ENCODE measurements around the gene ZNF75A.
"Not testable (repeated sequence)": the region's sequence is repeated elsewhere in the genome, so short reads cannot be mapped to it uniquely, and the experiment has no call there.

The ZNF75A gene

GRCh38 chr16:3305109-3306068 is at the start of gene ZNF75A, which contains the start of gene TIGD7:
ZNF75A (plus strand) TSS chr16:3305497; CDS start chr16:3308429, 2,932 bp downstream.
TIGD7 (minus strand) TSS chr16:3305430; CDS start chr16:3300614, 4,816 bp downstream.
- peak; percentile 93 for DNase-seq

- no peak for DNase-seq
Measured at GRCh38 chr16:3256146-3256865, 49.0 kb upstream of the ZNF75A start, which contains the start of gene MEFV. MEFV (minus strand) TSS chr16:3256633; CDS start chr16:3256587, 46 bp downstream.

- no peak for DNase-seq
Measured at GRCh38 chr16:3256866-3257465, 48.3 kb upstream of the ZNF75A start.

- no peak for DNase-seq
Measured at GRCh38 chr16:3259836-3260235, 45.5 kb upstream of the ZNF75A start.

GRCh38 chr16:3262517-3262916 is 42.8 kb upstream of the ZNF75A start:
- DNase-seq = no peak

- DNase-seq = peak; percentile 99
Measured at GRCh38 chr16:3264137-3265036, 40.9 kb upstream of the ZNF75A start.

GRCh38 chr16:3266873-3267537 is 38.3 kb upstream of the ZNF75A start:
- no peak for DNase-seq

- DNase-seq = no peak
Measured at GRCh38 chr16:3268294-3268693, 37.0 kb upstream of the ZNF75A start.

GRCh38 chr16:3270718-3271117 is 34.6 kb upstream of the ZNF75A start:
- DNase-seq = not testable (repeated sequence)

- not testable (repeated sequence) for DNase-seq
Measured at GRCh38 chr16:3271281-3271680, 34.0 kb upstream of the ZNF75A start.

- DNase-seq = no peak
Measured at GRCh38 chr16:3274490-3274889, 30.8 kb upstream of the ZNF75A start.

GRCh38 chr16:3274947-3275346 is 30.4 kb upstream of the ZNF75A start:
- DNase-seq = no peak

- no peak for DNase-seq
Measured at GRCh38 chr16:3276679-3277078, 28.6 kb upstream of the ZNF75A start.

GRCh38 chr16:3281222-3281820 is 24.0 kb upstream of the ZNF75A start:
- DNase-seq = no peak

GRCh38 chr16:3282103-3282729 is 23.1 kb upstream of the ZNF75A start:
- DNase-seq = no peak

- DNase-seq = peak; percentile 97
Measured at GRCh38 chr16:3282730-3283542, 22.4 kb upstream of the ZNF75A start, which contains the start of gene ZNF263. ZNF263 (plus strand) TSS chr16:3283491; CDS start chr16:3283819, 328 bp downstream.

- no peak for DNase-seq
Measured at GRCh38 chr16:3283543-3284447, 21.5 kb upstream of the ZNF75A start.

GRCh38 chr16:3285131-3285530 is 20.2 kb upstream of the ZNF75A start:
- no peak for DNase-seq
